Measurements from ENCODE around the gene GLT8D1. TPM values are rescaled to one million over a fixed set of nuclear protein-coding genes. Genes with fewer than 3 reads are reported as not detected.

The GLT8D1 gene
- total and polyA plus RNA-seq, 2 experiments from 2014 or later, result 30.0 to 40.8 TPM

DNA sequence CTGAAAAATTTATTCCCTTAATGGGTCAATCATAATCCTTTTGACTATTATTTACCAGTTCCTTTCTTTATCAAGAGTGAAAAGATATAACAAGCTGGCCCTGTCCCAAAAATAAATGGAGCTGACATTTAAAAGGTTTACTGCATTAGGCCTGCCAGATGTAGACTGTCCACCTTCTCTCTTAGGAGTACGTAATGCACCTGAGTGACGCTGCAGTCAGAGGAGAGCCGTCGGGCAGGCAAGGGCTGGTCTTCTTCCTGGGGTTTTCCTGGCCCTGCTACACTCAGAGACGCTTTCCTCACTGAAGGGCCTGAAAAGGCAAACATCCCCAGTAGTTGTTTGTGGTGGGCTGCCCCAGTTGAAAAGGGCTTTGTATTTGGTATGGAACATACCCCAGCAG is 37.6 kb upstream of the GLT8D1 start:
- H3K27me3 ChIP-seq (ENCODE audit: insufficient read depth), result no peaks in the 10 kb centered on the region
- no peaks in the 10 kb centered on the region; the same call in 1 of the 2 replicates for H4K20me1 ChIP-seq (replicated peaks; ENCODE audit: insufficient read depth)
- peaks cover 49% of the 10 kb centered on the region for H3K36me3 ChIP-seq (ENCODE audit: insufficient read depth)
- no peak overlapping the region for H3K27ac ChIP-seq (ENCODE audit: low read depth)
- Mint-ChIP-seq H3K27me3 (ENCODE audit: insufficient read depth, low read depth, poor library complexity) (no peaks in the 10 kb centered on the region), H3K36me3 (ENCODE audit: low read depth) (peaks cover 79% of the 10 kb centered on the region), H3K4me3 (no peak overlapping the region), H3K27ac (no peak overlapping the region), H3K4me1 (no peaks in the 10 kb centered on the region), H3K9me3 (no peaks in the 10 kb centered on the region)
- no peak for ATAC-seq
- no peak overlapping the region for H3K4me3 ChIP-seq
- no peak overlapping the region for H2AFZ ChIP-seq
- H3K79me2 ChIP-seq (replicated peaks; ENCODE audit: insufficient read depth), result no peaks in the 10 kb centered on the region
- no peak overlapping the region for H3K4me2 ChIP-seq
- H3K9me2 ChIP-seq (ENCODE audit: insufficient read depth), result no peaks in the 10 kb centered on the region
- no peaks in the 10 kb centered on the region for H3K4me1 ChIP-seq (ENCODE audit: insufficient read depth)
- H3F3A ChIP-seq (replicated peaks; ENCODE audit: low read depth), result no peaks in the 10 kb centered on the region
- DNase-seq (ENCODE audit: low spot score), result no peak
- TF ChIP-seq, protein P1, sequence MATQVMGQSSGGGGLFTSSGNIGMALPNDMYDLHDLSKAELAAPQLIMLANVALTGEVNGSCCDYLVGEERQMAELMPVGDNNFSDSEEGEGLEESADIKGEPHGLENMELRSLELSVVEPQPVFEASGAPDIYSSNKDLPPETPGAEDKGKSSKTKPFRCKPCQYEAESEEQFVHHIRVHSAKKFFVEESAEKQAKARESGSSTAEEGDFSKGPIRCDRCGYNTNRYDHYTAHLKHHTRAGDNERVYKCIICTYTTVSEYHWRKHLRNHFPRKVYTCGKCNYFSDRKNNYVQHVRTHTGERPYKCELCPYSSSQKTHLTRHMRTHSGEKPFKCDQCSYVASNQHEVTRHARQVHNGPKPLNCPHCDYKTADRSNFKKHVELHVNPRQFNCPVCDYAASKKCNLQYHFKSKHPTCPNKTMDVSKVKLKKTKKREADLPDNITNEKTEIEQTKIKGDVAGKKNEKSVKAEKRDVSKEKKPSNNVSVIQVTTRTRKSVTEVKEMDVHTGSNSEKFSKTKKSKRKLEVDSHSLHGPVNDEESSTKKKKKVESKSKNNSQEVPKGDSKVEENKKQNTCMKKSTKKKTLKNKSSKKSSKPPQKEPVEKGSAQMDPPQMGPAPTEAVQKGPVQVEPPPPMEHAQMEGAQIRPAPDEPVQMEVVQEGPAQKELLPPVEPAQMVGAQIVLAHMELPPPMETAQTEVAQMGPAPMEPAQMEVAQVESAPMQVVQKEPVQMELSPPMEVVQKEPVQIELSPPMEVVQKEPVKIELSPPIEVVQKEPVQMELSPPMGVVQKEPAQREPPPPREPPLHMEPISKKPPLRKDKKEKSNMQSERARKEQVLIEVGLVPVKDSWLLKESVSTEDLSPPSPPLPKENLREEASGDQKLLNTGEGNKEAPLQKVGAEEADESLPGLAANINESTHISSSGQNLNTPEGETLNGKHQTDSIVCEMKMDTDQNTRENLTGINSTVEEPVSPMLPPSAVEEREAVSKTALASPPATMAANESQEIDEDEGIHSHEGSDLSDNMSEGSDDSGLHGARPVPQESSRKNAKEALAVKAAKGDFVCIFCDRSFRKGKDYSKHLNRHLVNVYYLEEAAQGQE (IDR thresholded peaks at IDR 0.05; ENCODE audit: unreplicated experiment), result no peak
- no peak for TF ChIP-seq EZH2phosphoT487 (IDR thresholded peaks at IDR 0.05; ENCODE audit: unreplicated experiment)
- TF ChIP-seq POLR2AphosphoS5 (IDR thresholded peaks at IDR 0.05; ENCODE audit: low read depth), result no peak

DNA sequence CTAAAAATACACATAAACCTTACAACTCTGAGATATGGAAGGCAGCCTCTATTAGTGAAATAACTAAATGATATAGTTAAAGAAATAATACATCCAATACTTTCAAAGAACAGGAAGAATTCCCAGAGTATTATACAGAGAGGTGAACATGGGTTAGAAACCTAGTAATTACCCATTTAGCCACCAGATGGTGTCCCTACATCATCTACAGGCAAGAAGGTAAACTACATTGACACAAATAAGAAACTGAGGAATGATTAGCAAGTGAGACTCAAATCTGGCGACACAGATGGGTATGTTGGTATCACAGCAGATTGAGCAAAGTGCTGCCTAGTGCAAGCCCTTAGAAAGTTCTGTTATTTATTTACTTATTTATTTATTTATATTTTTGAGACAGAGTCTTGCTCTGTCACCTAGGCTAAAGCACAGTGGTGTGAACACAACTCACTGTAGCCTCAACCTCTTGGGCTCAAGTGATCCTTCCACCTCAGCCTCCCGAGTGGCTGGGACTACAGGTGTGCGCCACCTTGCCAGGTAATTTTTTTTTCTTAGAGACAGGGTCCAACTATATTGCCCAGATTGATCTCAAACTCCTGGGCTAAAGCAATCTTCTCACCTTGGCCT is 36.9 kb upstream of the GLT8D1 start:
- H3K4me3 ChIP-seq, result no peak overlapping the region
- TF ChIP-seq CTCF (conservative IDR thresholded peaks at IDR 0.05; ENCODE audit: low read depth in 2 of 2) (peak; percentile 56 to 57), ETS1 (IDR thresholded peaks at IDR 0.05) (no peak), ZNF462 (CRISPR knock-in tag; IDR thresholded peaks at IDR 0.05) (no peak), CREB1 (CRISPR knock-in tag; IDR thresholded peaks at IDR 0.05; ENCODE audit: low read depth) (no peak), NANOG (IDR thresholded peaks at IDR 0.05; ENCODE audit: borderline replicate concordance) (no peak), JUNB (IDR thresholded peaks at IDR 0.05; ENCODE audit: unreplicated experiment) (no peak)
- H3K4me2 ChIP-seq, result no peak overlapping the region
- H3K27me3 ChIP-seq (ENCODE audit: insufficient read depth), result no peaks in the 10 kb centered on the region
- no peaks in the 10 kb centered on the region for H3K79me2 ChIP-seq (replicated peaks; ENCODE audit: insufficient read depth)
- no peak overlapping the region for H3K27ac ChIP-seq (ENCODE audit: low read depth)
- ATAC-seq (peak; percentile 59), DNase-seq (ENCODE audit: low spot score) (peak; percentile 30)
- H3K4me1 ChIP-seq (ENCODE audit: insufficient read depth), result no peaks in the 10 kb centered on the region
- H4K20me1 ChIP-seq (replicated peaks; ENCODE audit: insufficient read depth), result no peaks in the 10 kb centered on the region; the same call in 1 of the 2 replicates
- H3K36me3 ChIP-seq (ENCODE audit: insufficient read depth), result peaks cover 49% of the 10 kb centered on the region
- no peak overlapping the region for H2AFZ ChIP-seq
- Mint-ChIP-seq H3K27me3 (ENCODE audit: insufficient read depth, low read depth, poor library complexity) (no peaks in the 10 kb centered on the region), H3K9me3 (no peaks in the 10 kb centered on the region), H3K4me3 (no peak overlapping the region), H3K27ac (no peak overlapping the region), H3K36me3 (ENCODE audit: low read depth) (peaks cover 78% of the 10 kb centered on the region), H3K4me1 (no peaks in the 10 kb centered on the region)
- H3K9me2 ChIP-seq (ENCODE audit: insufficient read depth), result no peaks in the 10 kb centered on the region
- H3F3A ChIP-seq (replicated peaks; ENCODE audit: low read depth), result no peaks in the 10 kb centered on the region

Data from GM23338 (cell line).